Nephron (organoid): Measurements from ENCODE around the gene RAB11FIP3.

ENCODE experiments used
- H3K27ac Mint-ChIP-seq, 3 experiments: 2 replicates each; pipeline ENCODE4 v1.8.0; 2020; ENCODE audit warnings: mixed read lengths in 3 of 3, mild to moderate bottlenecking in 2 of 3, moderate library complexity in 1 of 3
- H3K27me3 Mint-ChIP-seq: 2 replicates; pipeline ENCODE4 v1.8.0; 2021; ENCODE audit warnings: low read depth, mild to moderate bottlenecking, moderate library complexity, mixed read lengths
- H3K36me3 Mint-ChIP-seq: 2 replicates; pipeline ENCODE4 v1.8.0; 2020; ENCODE audit warnings: low read depth, mixed read lengths
- H3K4me1 Mint-ChIP-seq: 2 replicates; pipeline ENCODE4 v1.8.0; 2020; ENCODE audit warnings: mixed read lengths
- H3K4me3 Mint-ChIP-seq, 3 experiments: 2 replicates each; pipeline ENCODE4 v1.8.0; 2020; ENCODE audit warnings: mild to moderate bottlenecking in 3 of 3, mixed read lengths in 3 of 3, moderate library complexity in 2 of 3
- H3K9me3 Mint-ChIP-seq: 2 replicates; pipeline ENCODE4 v1.8.0; 2020; ENCODE audit warnings: mixed read lengths
- TF ChIP-seq, protein P1 (sequence below), 3 experiments: fragments of 200-600 bp; sonication (generic); IDR thresholded peaks; one replicate each; pipeline ENCODE4 v1.5.0; 2021; ENCODE audit warnings: antibody characterized with exemption in 3 of 3; ENCODE audit not compliant: unreplicated experiment in 3 of 3

The RAB11FIP3 gene

GRCh38 chr16:404971-405486 is 20.4 kb upstream of the RAB11FIP3 start:
- Mint-ChIP-seq H3K4me1 (no peaks in the 10 kb centered on the region), H3K27ac (no peak overlapping the region), H3K27me3 (no peaks in the 10 kb centered on the region), H3K9me3 (no peaks in the 10 kb centered on the region), H3K4me3 (no peak overlapping the region), H3K36me3 (peaks cover 7% of the 10 kb centered on the region)
- TF ChIP-seq, protein P1, sequence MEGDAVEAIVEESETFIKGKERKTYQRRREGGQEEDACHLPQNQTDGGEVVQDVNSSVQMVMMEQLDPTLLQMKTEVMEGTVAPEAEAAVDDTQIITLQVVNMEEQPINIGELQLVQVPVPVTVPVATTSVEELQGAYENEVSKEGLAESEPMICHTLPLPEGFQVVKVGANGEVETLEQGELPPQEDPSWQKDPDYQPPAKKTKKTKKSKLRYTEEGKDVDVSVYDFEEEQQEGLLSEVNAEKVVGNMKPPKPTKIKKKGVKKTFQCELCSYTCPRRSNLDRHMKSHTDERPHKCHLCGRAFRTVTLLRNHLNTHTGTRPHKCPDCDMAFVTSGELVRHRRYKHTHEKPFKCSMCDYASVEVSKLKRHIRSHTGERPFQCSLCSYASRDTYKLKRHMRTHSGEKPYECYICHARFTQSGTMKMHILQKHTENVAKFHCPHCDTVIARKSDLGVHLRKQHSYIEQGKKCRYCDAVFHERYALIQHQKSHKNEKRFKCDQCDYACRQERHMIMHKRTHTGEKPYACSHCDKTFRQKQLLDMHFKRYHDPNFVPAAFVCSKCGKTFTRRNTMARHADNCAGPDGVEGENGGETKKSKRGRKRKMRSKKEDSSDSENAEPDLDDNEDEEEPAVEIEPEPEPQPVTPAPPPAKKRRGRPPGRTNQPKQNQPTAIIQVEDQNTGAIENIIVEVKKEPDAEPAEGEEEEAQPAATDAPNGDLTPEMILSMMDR (IDR thresholded peaks at IDR 0.05; ENCODE audit: unreplicated experiment in 3 of 3) = no peak

GRCh38 chr16:405548-406506 is 19.6 kb upstream of the RAB11FIP3 start:
- Mint-ChIP-seq H3K4me1 (no peaks in the 10 kb centered on the region), H3K36me3 (peaks cover 7% of the 10 kb centered on the region), H3K9me3 (no peaks in the 10 kb centered on the region), H3K4me3 (no peak overlapping the region), H3K27ac (no peak overlapping the region), H3K27me3 (no peaks in the 10 kb centered on the region)
- TF ChIP-seq, protein P1 (IDR thresholded peaks at IDR 0.05; ENCODE audit: unreplicated experiment in 3 of 3) = no peak

DNA sequence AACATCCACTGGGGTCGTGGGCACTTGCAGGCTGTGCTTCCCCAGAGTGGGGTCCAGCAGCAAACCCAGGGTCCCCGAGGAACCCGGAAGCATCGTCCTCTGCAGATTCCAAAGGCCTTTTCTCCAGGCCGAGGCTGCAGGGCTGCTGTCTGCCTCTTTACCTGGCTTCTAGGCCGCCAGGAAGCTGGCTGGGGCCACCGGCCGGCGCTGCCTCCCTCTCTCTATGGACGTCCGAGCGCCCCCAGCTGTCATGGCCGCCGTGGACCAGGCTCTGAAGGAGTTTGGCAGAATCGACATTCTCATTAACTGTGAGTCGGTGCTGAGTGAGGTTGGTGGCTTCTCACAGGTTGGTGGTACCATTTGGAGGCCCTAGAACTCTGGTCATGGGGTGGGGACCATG is 18.2 kb upstream of the RAB11FIP3 start:
- TF ChIP-seq, protein P1 (IDR thresholded peaks at IDR 0.05; ENCODE audit: unreplicated experiment in 3 of 3) = no peak
- Mint-ChIP-seq H3K4me1 (no peaks in the 10 kb centered on the region), H3K4me3 (no peak overlapping the region), H3K27ac (no peak overlapping the region), H3K9me3 (no peaks in the 10 kb centered on the region), H3K27me3 (no peaks in the 10 kb centered on the region), H3K36me3 (peaks cover 7% of the 10 kb centered on the region)

GRCh38 chr16:410516-411178 is 14.8 kb upstream of the RAB11FIP3 start:
- Mint-ChIP-seq H3K36me3 (peaks cover 7% of the 10 kb centered on the region), H3K27me3 (no peaks in the 10 kb centered on the region), H3K4me3 (no peak overlapping the region), H3K27ac (no peak overlapping the region), H3K4me1 (no peaks in the 10 kb centered on the region), H3K9me3 (no peaks in the 10 kb centered on the region)
- TF ChIP-seq, protein P1 (IDR thresholded peaks at IDR 0.05; ENCODE audit: unreplicated experiment in 3 of 3) = no peak

- TF ChIP-seq, protein P1 (IDR thresholded peaks at IDR 0.05; ENCODE audit: unreplicated experiment in 3 of 3) = no peak
- peaks cover 7% of the 10 kb centered on the region for H3K36me3 Mint-ChIP-seq
- H3K4me3 Mint-ChIP-seq = no peak overlapping the region
- no peak overlapping the region for H3K27ac Mint-ChIP-seq
- no peaks in the 10 kb centered on the region for H3K4me1 Mint-ChIP-seq
- H3K27me3 Mint-ChIP-seq = no peaks in the 10 kb centered on the region
- no peaks in the 10 kb centered on the region for H3K9me3 Mint-ChIP-seq
These were observed 13.7 kb upstream of the RAB11FIP3 start for GRCh38 chr16:411576-412265.
